Hindlimb muscle (tissue), 1 donor: ENCODE measurements around the gene ACSL6. TPM values are rescaled to one million over a fixed set of nuclear protein-coding genes. Genes with fewer than 3 reads are reported as not detected.

Source experiments
- DNase-seq: peaks from one replicate; pipeline ENCODE4 v3.0.0-alpha.2; 2013
- polyA plus RNA-seq: library from polyadenylated mRNA; unstranded; fragments of 120-200 nt; gene quantifications from one replicate; pipeline ENCODE4 v1.2.1, GENCODE V29; 2013; ENCODE audit not compliant: insufficient read length

The ACSL6 gene
- polyA plus RNA-seq, 1 donor, result 0.34 TPM

- no peak for DNase-seq
Measured at GRCh38 chr5:132049093-132049492, 37.6 kb upstream of the ACSL6 start.

- no peak for DNase-seq
Measured at GRCh38 chr5:132046880-132047299, 35.4 kb upstream of the ACSL6 start.

- no peak for DNase-seq
Measured at GRCh38 chr5:132044207-132044606, 32.7 kb upstream of the ACSL6 start.

GRCh38 chr5:132037353-132037752, 25.9 kb upstream of the ACSL6 start:
- DNase-seq, result no peak

GRCh38 chr5:132033122-132033521, 21.7 kb upstream of the ACSL6 start:
- no peak for DNase-seq

GRCh38 chr5:132032196-132032595, 20.7 kb upstream of the ACSL6 start:
- no peak for DNase-seq

GRCh38 chr5:132030610-132031009, 19.2 kb upstream of the ACSL6 start:
- no peak for DNase-seq

- DNase-seq, result no peak
Measured at GRCh38 chr5:132029609-132030330, 18.3 kb upstream of the ACSL6 start.

GRCh38 chr5:132027027-132027426, 15.6 kb upstream of the ACSL6 start:
- no peak for DNase-seq

GRCh38 chr5:132026516-132027008, 15.1 kb upstream of the ACSL6 start:
- DNase-seq, result no peak

- no peak for DNase-seq
Measured at GRCh38 chr5:132025403-132025971, 14.0 kb upstream of the ACSL6 start.

- DNase-seq, result no peak
Measured at GRCh38 chr5:132024789-132025402, 13.4 kb upstream of the ACSL6 start.

- no peak for DNase-seq
Measured at GRCh38 chr5:132024117-132024435, 12.6 kb upstream of the ACSL6 start.

GRCh38 chr5:132023258-132024116, 12.0 kb upstream of the ACSL6 start:
- no peak for DNase-seq

- no peak for DNase-seq
Measured at GRCh38 chr5:132022737-132023136, 11.3 kb upstream of the ACSL6 start.

- no peak for DNase-seq
Measured at GRCh38 chr5:132021654-132022053, 10.2 kb upstream of the ACSL6 start.

- DNase-seq, result no peak
Measured at GRCh38 chr5:132020568-132021339, 9.3 kb upstream of the ACSL6 start.

- no peak for DNase-seq
Measured at GRCh38 chr5:132019857-132020555, 8.5 kb upstream of the ACSL6 start.

- no peak for DNase-seq
Measured at GRCh38 chr5:132019337-132019736, 7.9 kb upstream of the ACSL6 start.

- DNase-seq, result no peak
Measured at GRCh38 chr5:132017738-132018625, 6.5 kb upstream of the ACSL6 start.

- no peak for DNase-seq
Measured at GRCh38 chr5:132017316-132017715, 5.9 kb upstream of the ACSL6 start.
